ENCODE data around the gene DNAH10.

Gene DNAH10

DNA sequence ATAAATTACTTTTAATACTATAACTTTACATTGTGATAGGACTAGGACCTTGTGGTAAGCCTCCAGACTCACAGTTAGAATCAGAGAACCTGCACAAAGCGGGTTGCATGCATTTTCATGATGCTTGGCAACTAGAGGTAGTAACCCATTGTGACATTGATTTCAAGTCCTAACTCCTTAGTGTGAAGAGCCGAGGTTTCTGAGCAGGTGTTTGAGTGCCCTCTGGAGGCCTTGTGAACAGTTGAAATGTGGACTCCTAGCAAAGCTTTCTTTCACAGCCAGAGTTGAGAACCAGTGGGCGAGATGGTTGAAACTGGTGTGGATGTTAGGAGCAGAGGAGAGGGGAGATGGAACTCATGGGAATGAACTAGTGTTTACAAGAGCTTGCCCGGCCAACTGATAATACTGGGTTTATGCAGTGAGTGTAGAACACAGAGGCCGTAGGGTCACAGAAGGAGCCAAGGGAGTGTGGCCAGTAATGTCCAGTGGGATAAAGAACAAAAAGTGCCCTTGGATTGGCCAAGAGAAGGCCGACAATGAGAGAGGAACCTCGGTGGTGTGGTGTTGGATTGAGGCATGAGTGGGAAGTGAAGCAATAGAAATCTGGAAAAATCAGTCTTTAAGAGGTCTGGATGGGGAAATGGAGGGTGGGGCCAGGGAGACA, 221.9 kb downstream of the DNAH10 start:
- DNase-seq, result peak; percentile 44 to 58

DNA sequence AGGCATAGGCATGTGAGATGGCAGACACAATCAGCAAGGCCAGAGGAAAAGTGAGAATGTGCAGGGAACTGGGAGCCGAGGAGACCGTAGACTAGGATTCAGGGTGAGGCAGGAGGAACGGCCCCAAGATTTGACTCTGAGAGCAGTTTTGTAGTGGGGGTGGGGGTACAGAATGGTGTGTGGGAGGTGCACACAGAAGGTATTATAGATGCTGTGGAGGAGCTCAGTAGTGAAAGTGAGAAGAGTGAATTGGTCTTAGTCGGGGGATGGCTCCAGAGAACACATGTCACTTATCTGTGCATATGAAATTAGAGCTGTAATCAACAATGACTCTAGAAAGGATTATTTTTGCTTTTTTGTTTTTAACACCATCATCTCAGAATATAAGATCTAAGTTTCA, 222.8 kb downstream of the DNAH10 start:
- DNase-seq, result no peak
